HG03175 (cell line): ENCODE results near the gene PLA2G3.

Experiments used
- ATAC-seq: cut with Tn5 transposase; IDR thresholded peaks from one replicate; pipeline ENCODE4 v1.9.1; 2021; ENCODE audit warnings: mild to moderate bottlenecking, moderate library complexity; ENCODE audit not compliant: unreplicated experiment

PLA2G3 gene

DNA sequence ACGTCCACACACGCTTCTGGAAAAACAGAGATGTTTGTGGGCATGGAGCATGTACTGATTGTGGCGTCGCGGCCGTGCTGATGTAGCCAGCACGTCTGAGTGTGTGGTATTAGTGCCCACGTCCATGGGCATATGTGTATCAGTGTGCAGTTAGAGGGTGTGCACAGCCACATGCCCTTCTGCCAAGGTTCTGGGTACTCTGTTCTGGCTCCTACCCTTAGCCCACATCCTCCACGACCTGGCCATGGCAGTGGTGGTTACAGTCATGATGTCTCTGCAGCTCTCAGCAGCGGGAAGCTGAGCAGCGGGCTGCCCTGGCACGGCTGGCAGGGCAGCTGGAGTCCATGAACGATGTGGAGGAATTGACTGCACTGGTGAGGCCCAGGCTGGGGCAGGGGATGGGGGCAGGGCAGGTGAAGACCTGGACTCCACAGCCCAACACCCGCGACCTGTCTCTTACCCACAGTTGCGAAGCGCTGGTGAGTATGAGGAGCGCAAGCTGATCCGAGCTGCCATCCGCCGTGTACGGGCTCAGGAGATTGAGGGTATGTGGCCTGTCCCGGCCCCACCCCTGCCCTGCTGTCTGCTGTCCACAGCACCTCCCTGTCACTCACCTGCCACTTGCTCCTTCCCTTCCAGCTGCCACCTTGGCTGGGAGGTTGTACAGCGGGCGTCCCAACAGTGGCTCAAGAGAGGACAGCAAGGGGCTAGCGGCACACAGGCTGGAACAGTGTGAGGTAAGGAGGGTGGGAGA, 51.9 kb downstream of the PLA2G3 start:
- no peak for ATAC-seq

DNA sequence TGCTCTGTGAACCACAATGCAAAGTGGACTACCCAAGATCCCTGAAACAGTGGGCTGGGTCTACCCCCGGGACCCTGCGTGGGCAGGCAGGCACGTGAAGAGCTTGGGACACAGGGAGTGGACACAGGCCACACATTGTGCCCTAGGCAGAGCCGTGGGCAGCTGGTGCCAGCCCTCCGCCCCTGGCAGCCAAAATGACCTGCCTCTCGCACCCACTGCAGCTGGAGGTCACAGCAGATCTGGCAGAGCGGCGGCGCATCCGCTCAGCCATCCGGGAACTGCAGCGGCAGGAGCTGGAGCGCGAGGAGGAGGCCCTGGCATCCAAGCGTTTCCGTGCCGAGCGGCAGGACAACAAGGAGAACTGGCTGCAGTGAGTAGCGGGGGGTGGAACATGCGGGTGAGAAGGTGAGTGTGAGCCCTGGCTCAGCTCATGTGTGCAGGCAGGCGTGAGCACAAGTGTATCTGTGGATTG, 52.5 kb downstream of the PLA2G3 start:
- no peak for ATAC-seq

DNA sequence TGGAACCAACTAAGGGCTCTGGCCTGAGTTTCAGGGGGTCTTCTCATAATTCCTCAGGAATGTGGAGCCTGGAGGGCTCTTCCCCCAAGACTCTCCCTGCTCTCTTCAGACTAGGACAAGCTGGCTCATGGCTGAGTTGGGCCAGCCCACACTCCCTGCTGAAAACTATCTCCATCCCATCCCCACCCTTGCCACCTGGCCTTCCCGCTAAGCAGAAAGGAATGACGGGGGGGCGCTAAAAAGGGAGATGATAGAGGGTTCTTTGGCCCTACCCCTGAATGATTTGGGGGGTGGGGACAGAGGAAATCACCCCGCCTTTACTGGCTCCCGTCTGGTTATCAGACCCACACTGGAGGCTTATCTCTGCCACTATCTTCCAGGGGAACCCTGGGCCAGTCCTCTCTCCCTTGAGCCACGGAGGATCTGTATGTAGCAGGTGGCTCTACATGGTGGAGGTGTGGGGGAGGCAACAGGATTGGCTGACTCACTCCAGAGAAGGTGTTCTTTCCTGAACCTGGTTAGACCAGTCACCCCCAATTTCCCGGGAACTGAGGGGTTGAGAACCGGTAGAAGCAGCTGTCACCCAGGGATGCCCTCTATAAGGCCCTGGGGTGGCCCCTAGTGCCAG, 53.5 kb downstream of the PLA2G3 start:
- no peak for ATAC-seq

DNA sequence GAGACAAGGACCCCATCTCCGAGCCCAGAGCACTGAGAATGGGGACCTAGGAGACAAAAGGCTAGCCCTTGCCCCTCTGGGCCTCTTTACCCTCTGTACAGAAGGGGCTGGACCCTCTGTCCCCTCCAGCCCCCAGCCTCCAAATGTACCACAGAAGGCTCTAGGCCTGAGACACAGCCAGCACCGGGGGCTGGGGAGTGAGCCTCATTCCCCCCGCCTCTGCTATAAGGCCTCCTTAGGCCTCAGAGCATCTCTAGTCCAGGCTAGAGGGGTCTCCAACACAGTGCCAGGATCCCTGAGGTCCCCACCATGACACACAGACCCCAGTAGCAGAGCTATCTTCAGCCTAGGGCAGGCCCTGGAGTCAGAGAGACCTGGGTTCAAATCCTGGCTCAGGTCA, 54.4 kb downstream of the PLA2G3 start:
- ATAC-seq: no peak

DNA sequence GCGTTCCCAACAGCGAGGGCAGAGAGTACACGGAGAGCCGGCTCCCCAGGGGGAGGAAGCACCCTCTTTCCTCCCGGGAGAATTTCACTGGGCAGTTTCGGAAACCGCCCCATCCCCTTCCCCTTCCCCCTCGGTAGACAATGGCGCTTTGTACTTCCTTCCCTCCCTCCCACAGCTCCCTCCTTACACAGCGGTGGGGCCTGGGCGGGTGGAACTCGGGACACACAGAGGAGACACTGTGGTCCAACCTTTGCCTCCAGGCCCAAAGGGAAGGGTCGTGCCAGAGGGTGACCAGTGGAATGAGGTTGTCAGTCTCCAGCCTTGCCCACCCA, 54.8 kb downstream of the PLA2G3 start:
- no peak for ATAC-seq

DNA sequence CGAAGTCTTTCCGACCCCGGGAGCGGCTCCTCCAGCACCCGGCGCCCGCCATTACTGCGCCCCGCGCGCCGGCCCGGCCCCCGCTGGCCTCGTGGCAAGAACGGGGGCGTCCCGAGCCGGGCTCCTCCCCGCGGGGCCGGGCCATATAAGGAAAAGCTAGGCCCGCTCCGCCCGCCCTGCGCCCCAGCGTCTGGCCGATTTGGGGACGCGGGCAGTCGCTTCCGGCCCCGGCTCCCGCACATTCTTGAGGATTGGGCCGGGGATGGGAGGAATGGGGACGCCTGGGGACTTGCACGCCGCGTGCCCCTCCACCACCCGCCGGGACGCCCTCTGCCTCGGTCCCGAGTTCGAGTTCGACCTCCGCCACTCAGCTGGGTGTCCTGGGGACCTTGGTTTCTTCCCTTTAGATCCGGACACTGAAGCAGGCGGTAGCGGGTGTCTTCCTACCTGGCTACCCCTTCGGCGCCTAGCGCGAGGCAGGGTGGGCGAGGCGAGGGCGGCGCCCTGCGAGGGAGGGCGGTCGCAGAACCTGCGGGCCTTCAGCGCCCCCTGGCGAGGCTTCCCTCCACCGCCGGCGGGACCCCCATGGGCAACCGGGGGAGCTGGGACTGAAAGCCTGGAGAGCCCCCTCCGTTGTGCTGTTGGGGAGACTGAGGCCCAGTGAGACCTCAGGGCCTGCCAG, 55.4 kb downstream of the PLA2G3 start:
- peak; percentile 72 for ATAC-seq
